ENCODE data around the gene RPL27A.

Gene RPL27A

DNA sequence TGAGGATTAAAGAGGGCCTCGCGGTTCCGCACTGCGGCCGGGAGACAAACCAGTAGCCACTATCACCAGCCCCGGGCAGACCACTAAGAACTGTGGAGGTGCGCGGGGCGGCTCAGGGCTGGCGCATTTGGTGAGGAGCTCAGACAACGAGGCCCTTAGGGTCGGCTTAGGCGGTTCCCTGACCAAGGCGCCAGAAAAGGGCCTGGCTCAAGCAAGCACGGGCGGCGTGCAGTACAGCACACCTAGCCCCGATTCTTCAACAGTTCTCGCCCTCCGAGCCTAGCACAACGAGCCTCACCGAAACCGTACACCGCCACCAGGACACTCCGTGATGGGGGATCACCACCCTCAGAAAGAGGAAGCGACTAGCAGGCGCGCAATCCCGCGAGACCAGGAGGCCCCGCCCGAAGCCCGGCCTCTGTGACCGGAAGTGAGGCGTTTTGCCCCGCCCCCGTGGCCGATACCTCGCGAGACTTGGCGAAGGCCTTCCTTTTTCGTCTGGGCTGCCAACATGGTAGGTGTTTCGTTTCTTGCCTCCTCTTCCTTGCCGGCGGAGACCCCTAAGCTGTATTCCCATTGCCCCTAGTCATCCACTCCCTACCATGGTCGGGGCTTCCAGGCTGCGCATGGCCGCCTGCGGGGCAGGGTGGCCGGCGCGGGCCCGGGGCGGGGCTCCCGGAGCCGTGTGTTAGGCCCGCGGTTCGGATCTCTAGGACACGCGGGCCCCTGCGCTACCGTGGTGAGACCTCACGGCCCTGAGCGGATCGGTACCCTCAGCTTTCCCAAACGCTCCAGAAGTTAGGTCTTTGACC is at the start of gene RPL27A, which contains the start of gene TRIM66:
Gene RPL27A, plus strand, starts transcription at position 490 of the 812 bp plus-strand sequence. Its CDS starts 22 bp downstream, at position 512.
Gene TRIM66, minus strand, starts transcription at position 363 of the 812 bp plus-strand sequence. CDS start 10,391 bp downstream, outside the sequence.
- Histone ChIP-seq H3K9me3 (ENCODE audit: low read length) (no peaks in the 10 kb centered on the region), H3K4me3 (ENCODE audit: low read length) (peak within 1 kb of the TSS; percentile 67), H3K4me1 (ENCODE audit: insufficient read depth, low read length) (peaks cover 22% of the 10 kb centered on the region), H2AFZ (ENCODE audit: low read depth, low read length) (peak within 1 kb of the TSS; percentile 27), H3K27me3 (ENCODE audit: insufficient read depth, low read length) (no peaks in the 10 kb centered on the region), H3K36me3 (ENCODE audit: insufficient read depth, low read length) (peaks cover 35% of the 10 kb centered on the region)

GRCh38 chr11:8634498-8634897 is 48.1 kb upstream of the RPL27A start:
- Histone ChIP-seq H3K4me3 (ENCODE audit: low read length) (no peak overlapping the region), H3K36me3 (ENCODE audit: insufficient read depth, low read length) (peaks cover 2% of the 10 kb centered on the region), H3K4me1 (ENCODE audit: insufficient read depth, low read length) (no peaks in the 10 kb centered on the region), H3K9me3 (ENCODE audit: low read length) (peaks cover 12% of the 10 kb centered on the region), H2AFZ (ENCODE audit: low read depth, low read length) (no peak overlapping the region), H3K27me3 (ENCODE audit: insufficient read depth, low read length) (no peaks in the 10 kb centered on the region)

DNA sequence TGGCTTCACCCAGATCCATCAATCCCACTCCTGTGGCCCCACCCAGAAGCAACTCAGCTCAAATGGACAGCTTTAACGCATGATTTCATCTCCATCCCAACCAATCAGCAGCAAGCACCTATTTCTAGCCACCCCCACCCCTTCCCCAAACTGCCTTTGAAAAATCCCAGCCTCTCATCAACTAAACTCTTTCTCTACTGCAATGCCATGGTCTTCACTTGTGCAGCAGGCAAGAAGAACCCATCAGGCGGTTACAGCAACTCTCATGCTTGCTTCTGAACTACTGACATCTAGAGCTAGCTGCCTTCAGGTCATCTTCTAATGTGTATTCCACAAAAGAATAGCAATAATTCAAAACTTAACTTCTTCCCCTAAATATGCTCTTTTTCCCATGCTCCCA is 46.5 kb upstream of the RPL27A start:
- Histone ChIP-seq H3K36me3 (ENCODE audit: insufficient read depth, low read length) (peaks cover 2% of the 10 kb centered on the region), H3K4me3 (ENCODE audit: low read length) (no peak overlapping the region), H3K27me3 (ENCODE audit: insufficient read depth, low read length) (no peaks in the 10 kb centered on the region), H3K9me3 (ENCODE audit: low read length) (peaks cover 12% of the 10 kb centered on the region), H2AFZ (ENCODE audit: low read depth, low read length) (no peak overlapping the region), H3K4me1 (ENCODE audit: insufficient read depth, low read length) (no peaks in the 10 kb centered on the region)

- Histone ChIP-seq H3K9me3 (ENCODE audit: low read length) (peaks cover 12% of the 10 kb centered on the region), H3K36me3 (ENCODE audit: insufficient read depth, low read length) (peaks cover 2% of the 10 kb centered on the region), H3K4me3 (ENCODE audit: low read length) (no peak overlapping the region), H3K4me1 (ENCODE audit: insufficient read depth, low read length) (no peaks in the 10 kb centered on the region), H2AFZ (ENCODE audit: low read depth, low read length) (no peak overlapping the region), H3K27me3 (ENCODE audit: insufficient read depth, low read length) (no peaks in the 10 kb centered on the region)
Measured at GRCh38 chr11:8638300-8638699, 44.3 kb upstream of the RPL27A start.

DNA sequence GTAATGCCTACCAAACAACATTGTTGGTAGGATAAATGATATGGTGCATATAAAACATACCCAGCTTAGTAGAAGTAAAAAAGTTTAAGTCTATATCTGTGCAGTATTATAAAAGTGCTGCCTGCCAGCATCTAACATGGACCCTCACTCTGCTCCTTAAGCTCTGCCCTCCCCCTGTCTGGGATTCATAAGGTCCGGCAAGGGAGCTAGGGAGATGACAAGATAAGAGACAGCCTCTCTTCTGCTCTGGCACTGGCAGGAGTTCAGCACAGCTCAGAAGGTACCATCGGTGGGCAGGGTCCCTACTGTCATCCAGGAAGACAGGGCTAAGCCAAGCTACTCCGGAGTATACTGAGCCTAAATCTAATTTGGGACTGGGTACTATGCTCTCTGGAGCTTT is 42.9 kb upstream of the RPL27A start:
- Histone ChIP-seq H3K27me3 (ENCODE audit: insufficient read depth, low read length) (no peaks in the 10 kb centered on the region), H3K36me3 (ENCODE audit: insufficient read depth, low read length) (peaks cover 2% of the 10 kb centered on the region)

DNA sequence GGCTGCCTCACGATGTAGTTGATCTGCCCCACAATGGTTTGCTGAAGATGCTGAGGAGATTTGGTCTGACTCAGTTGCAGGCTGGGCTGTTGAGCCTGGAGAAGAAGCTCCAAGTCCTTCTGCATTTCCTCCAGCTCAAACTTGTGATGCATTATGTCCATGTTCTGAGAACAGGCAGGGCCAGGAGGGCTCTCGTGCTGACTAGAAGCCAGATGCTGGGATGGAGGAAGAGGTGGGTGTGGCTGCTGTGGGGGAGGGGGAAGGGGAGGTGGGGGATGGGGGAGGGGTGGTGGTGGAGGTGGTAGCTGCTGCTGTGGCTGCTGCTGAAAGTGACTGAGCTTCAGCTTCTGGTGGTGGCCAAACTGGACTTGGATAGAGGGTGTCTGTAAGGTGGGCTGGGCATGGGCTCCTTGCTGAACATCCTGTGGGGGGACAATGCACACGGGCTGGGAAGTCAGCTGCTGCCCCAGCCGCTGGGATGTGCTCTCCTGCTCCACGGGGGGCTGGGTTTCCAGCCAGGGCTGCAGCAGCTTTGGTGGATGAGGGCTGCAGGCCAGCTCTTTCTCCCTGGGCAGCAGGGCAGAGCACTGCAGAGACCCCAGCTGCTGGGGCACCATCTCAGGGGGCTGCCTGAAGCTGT is 42.2 kb upstream of the RPL27A start:
- Histone ChIP-seq H3K27me3 (ENCODE audit: insufficient read depth, low read length) (no peaks in the 10 kb centered on the region), H2AFZ (ENCODE audit: low read depth, low read length) (no peak overlapping the region), H3K36me3 (ENCODE audit: insufficient read depth, low read length) (peaks cover 3% of the 10 kb centered on the region), H3K4me3 (ENCODE audit: low read length) (no peak overlapping the region), H3K9me3 (ENCODE audit: low read length) (peaks cover 10% of the 10 kb centered on the region), H3K4me1 (ENCODE audit: insufficient read depth, low read length) (no peaks in the 10 kb centered on the region)

More for the DNA sequence above, 42.9 kb upstream of the RPL27A start:
- Histone ChIP-seq H3K9me3 (ENCODE audit: low read length) (peaks cover 10% of the 10 kb centered on the region), H2AFZ (ENCODE audit: low read depth, low read length) (no peak overlapping the region), H3K4me3 (ENCODE audit: low read length) (no peak overlapping the region), H3K4me1 (ENCODE audit: insufficient read depth, low read length) (no peaks in the 10 kb centered on the region)

- H3K9me3 ChIP-seq (ENCODE audit: low read length) = peaks cover 3% of the 10 kb centered on the region
- peaks cover 3% of the 10 kb centered on the region for H3K36me3 ChIP-seq (ENCODE audit: insufficient read depth, low read length)
- H3K4me3 ChIP-seq (ENCODE audit: low read length) = no peak overlapping the region
- no peaks in the 10 kb centered on the region for H3K4me1 ChIP-seq (ENCODE audit: insufficient read depth, low read length)
- no peaks in the 10 kb centered on the region for H3K27me3 ChIP-seq (ENCODE audit: insufficient read depth, low read length)
- H2AFZ ChIP-seq (ENCODE audit: low read depth, low read length) = no peak overlapping the region
Measured at GRCh38 chr11:8641332-8641731, 41.3 kb upstream of the RPL27A start.

DNA sequence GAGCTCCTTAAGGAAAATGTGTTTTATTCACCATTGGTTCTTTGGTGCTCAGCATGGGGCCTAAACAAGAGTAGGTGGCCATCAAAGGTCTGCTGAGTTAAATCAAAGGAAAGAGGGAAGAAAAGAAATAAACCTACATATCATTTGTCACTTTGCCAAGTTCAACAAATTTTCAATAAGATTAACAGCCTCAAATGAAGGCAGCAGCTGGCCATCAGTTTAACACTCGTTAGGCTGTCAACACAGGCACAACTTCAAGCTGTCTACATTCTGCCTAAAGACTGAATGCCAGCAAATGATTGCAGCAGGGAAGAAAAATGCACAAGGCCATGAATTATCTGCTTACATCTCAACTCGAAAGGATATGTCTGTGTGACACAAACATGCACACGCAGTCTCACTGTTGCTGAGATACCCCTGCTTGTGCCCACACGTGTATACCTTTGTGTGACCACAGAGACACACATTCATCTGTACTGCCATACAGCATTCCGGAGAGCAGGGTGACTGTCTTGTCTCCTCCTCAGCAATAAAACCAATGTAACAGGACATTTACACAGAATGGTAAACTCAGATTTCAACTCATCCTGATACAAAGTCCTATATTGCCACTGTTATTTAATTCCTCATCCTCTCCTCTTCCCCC is 40.3 kb upstream of the RPL27A start:
- Histone ChIP-seq H3K9me3 (ENCODE audit: low read length) (peaks cover 3% of the 10 kb centered on the region), H3K36me3 (ENCODE audit: insufficient read depth, low read length) (peaks cover 3% of the 10 kb centered on the region), H3K4me3 (ENCODE audit: low read length) (no peak overlapping the region), H3K4me1 (ENCODE audit: insufficient read depth, low read length) (no peaks in the 10 kb centered on the region), H2AFZ (ENCODE audit: low read depth, low read length) (no peak overlapping the region), H3K27me3 (ENCODE audit: insufficient read depth, low read length) (no peaks in the 10 kb centered on the region)

GRCh38 chr11:8646873-8647272 is 35.7 kb upstream of the RPL27A start:
- Histone ChIP-seq H2AFZ (ENCODE audit: low read depth, low read length) (no peak overlapping the region), H3K4me1 (ENCODE audit: insufficient read depth, low read length) (no peaks in the 10 kb centered on the region), H3K27me3 (ENCODE audit: insufficient read depth, low read length) (no peaks in the 10 kb centered on the region), H3K4me3 (ENCODE audit: low read length) (no peak overlapping the region), H3K9me3 (ENCODE audit: low read length) (no peaks in the 10 kb centered on the region), H3K36me3 (ENCODE audit: insufficient read depth, low read length) (peaks cover 3% of the 10 kb centered on the region)

- Histone ChIP-seq H3K4me1 (ENCODE audit: insufficient read depth, low read length) (no peaks in the 10 kb centered on the region), H2AFZ (ENCODE audit: low read depth, low read length) (no peak overlapping the region), H3K9me3 (ENCODE audit: low read length) (no peaks in the 10 kb centered on the region), H3K4me3 (ENCODE audit: low read length) (no peak overlapping the region), H3K36me3 (ENCODE audit: insufficient read depth, low read length) (peaks cover 3% of the 10 kb centered on the region), H3K27me3 (ENCODE audit: insufficient read depth, low read length) (no peaks in the 10 kb centered on the region)
Measured at GRCh38 chr11:8649361-8649760, 33.2 kb upstream of the RPL27A start.

- Histone ChIP-seq H2AFZ (ENCODE audit: low read depth, low read length) (no peak overlapping the region), H3K4me3 (ENCODE audit: low read length) (no peak overlapping the region), H3K27me3 (ENCODE audit: insufficient read depth, low read length) (no peaks in the 10 kb centered on the region), H3K9me3 (ENCODE audit: low read length) (no peaks in the 10 kb centered on the region), H3K4me1 (ENCODE audit: insufficient read depth, low read length) (no peaks in the 10 kb centered on the region), H3K36me3 (ENCODE audit: insufficient read depth, low read length) (no peaks in the 10 kb centered on the region)
Measured at GRCh38 chr11:8650401-8650990, 32.1 kb upstream of the RPL27A start.

DNA sequence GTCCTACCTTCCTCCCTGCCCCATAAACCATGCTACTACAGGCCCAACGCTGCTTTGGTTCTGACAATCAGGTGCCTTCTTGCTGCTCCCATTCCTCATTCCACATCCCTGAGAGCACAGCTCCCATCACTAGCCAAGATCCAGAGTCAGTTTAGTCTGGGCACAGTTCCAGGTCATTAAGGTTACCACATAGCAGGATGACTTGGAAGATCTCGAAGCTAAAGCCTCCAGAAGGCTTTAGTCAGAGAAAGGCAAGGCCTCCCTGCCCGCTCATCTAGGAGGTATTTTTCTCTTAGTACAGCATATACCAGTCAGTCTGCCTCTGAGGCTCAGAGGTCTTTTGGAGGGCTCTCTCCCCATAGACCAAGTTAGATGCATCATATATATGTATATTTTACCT is 30.5 kb upstream of the RPL27A start:
- no peaks in the 10 kb centered on the region for H3K36me3 ChIP-seq (ENCODE audit: insufficient read depth, low read length)
- H3K27me3 ChIP-seq (ENCODE audit: insufficient read depth, low read length) = no peaks in the 10 kb centered on the region
- no peak overlapping the region for H3K4me3 ChIP-seq (ENCODE audit: low read length)
- H3K4me1 ChIP-seq (ENCODE audit: insufficient read depth, low read length) = no peaks in the 10 kb centered on the region
- H3K9me3 ChIP-seq (ENCODE audit: low read length) = no peaks in the 10 kb centered on the region
- H2AFZ ChIP-seq (ENCODE audit: low read depth, low read length) = no peak overlapping the region

GRCh38 chr11:8654503-8654902 is 28.1 kb upstream of the RPL27A start:
- no peaks in the 10 kb centered on the region for H3K36me3 ChIP-seq (ENCODE audit: insufficient read depth, low read length)
- no peaks in the 10 kb centered on the region for H3K9me3 ChIP-seq (ENCODE audit: low read length)
- no peak overlapping the region for H3K4me3 ChIP-seq (ENCODE audit: low read length)
- H3K27me3 ChIP-seq (ENCODE audit: insufficient read depth, low read length) = no peaks in the 10 kb centered on the region
- no peak overlapping the region for H2AFZ ChIP-seq (ENCODE audit: low read depth, low read length)
- H3K4me1 ChIP-seq (ENCODE audit: insufficient read depth, low read length) = peaks cover 9% of the 10 kb centered on the region
